Activated T-cell treated with anti-CD3 and anti-CD28 coated beads, Interleukin-2, amount 50 U/mL, for 4 hours (primary cell): ENCODE measurements around the gene RTL5. TPM values are rescaled to one million over a fixed set of nuclear protein-coding genes. Genes with fewer than 3 reads are reported as not detected.
A peak's percentile ranks its signal among the peaks of the same experiment; 100 is the strongest.

Experiments
- ATAC-seq, 2 donors: fragments of 200-7000 bp; cut with Tn5 transposase; one replicate each; pipeline ENCODE4 v1.10.0; 2021
- DNase-seq: peaks from one replicate; pipeline ENCODE4 v3.0.0-alpha.2; 2020
- H3K27me3 Mint-ChIP-seq: one replicate; pipeline ENCODE4 v1.8.0; 2021; ENCODE audit warnings: low read depth, mixed read lengths
- H3K36me3 Mint-ChIP-seq: one replicate; pipeline ENCODE4 v1.8.0; 2022; ENCODE audit warnings: mixed read lengths; ENCODE audit not compliant: insufficient read depth
- H3K4me1 Mint-ChIP-seq: one replicate; pipeline ENCODE4 v1.8.0; 2021; ENCODE audit warnings: low read depth, mixed read lengths
- H3K4me3 Mint-ChIP-seq: one replicate; pipeline ENCODE4 v1.8.0; 2021; ENCODE audit warnings: mild to moderate bottlenecking, moderate library complexity, mixed read lengths
- H3K9me3 Mint-ChIP-seq: one replicate; pipeline ENCODE4 v1.8.0; 2021; ENCODE audit warnings: mixed read lengths
- total RNA-seq, 3 donors: library from RNA; stranded (reverse); gene quantifications; one replicate each; pipeline ENCODE4 v1.2.1, GENCODE V29; 2021

RTL5 gene
- total RNA-seq, 3 donors from 2014 or later: 0.25 to 0.63 (median 0.45) TPM

DNA sequence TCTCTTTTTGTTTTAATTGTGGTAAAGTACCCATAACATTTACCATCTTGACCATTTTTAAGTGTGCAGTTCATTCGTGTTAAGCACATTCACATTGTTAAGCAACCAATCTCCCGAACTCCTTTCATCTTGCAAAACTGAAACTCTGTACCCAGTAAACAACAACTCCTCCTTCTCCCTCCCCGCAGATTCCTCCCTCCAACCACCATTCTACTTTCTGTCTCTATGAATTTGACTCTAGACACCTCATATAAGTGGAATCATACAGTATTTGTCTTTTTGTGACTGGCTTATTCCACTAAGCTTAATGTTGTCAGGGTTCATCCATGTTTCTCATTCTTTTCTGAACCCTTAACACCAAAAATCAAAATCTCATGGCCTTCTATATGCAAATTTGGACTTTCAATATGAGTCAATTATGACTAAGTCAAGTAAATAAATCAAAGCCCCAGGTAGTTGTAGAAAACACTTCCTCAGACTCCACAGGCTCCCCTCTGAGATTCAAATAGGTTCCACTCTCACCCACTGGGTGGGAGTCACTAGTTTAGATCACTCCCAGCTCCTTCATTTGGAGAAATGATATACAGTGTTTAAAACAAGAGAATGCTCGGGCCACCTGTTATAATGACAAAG is 9.8 kb upstream of the RTL5 start:
- peaks cover 1% of the 10 kb centered on the region for H3K36me3 Mint-ChIP-seq
- peak; percentile 51 to 61 for ATAC-seq
- no peak for DNase-seq
- peak overlapping the region; percentile 36 for H3K4me3 Mint-ChIP-seq
- peaks cover 2% of the 10 kb centered on the region for H3K27me3 Mint-ChIP-seq
- peaks cover 34% of the 10 kb centered on the region for H3K4me1 Mint-ChIP-seq
- no peaks in the 10 kb centered on the region for H3K9me3 Mint-ChIP-seq

DNA sequence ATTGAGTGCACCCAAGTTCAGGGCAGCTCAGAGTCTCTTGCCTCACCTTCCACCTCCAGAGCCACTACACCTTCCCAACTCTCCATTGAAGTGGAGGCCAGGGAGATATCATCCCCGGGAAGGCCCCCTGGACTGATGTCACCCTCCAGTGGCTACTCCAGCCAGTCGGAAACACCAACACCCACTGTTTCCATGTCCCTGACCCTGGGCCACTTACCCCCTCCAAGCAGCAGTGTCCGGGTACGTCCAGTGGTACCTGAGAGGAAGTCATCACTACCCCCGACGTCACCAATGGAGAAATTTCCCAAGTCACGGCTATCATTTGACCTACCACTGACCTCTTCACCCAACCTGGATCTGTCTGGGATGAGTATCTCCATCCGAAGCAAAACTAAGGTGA is 7.8 kb upstream of the RTL5 start:
- no peaks in the 10 kb centered on the region for H3K9me3 Mint-ChIP-seq
- H3K27me3 Mint-ChIP-seq: peaks cover 2% of the 10 kb centered on the region
- peaks cover 1% of the 10 kb centered on the region for H3K36me3 Mint-ChIP-seq
- DNase-seq: no peak
- no peak for ATAC-seq
- H3K4me1 Mint-ChIP-seq: peaks cover 34% of the 10 kb centered on the region
- no peak overlapping the region for H3K4me3 Mint-ChIP-seq

- DNase-seq (no peak), ATAC-seq (no peak)
- Mint-ChIP-seq H3K36me3 (peaks cover 1% of the 10 kb centered on the region), H3K9me3 (no peaks in the 10 kb centered on the region), H3K27me3 (peaks cover 4% of the 10 kb centered on the region), H3K4me1 (peaks cover 20% of the 10 kb centered on the region), H3K4me3 (no peak overlapping the region)
Observed at GRCh38 chrX:72137846-72138495, 6.3 kb upstream of the RTL5 start.

DNA sequence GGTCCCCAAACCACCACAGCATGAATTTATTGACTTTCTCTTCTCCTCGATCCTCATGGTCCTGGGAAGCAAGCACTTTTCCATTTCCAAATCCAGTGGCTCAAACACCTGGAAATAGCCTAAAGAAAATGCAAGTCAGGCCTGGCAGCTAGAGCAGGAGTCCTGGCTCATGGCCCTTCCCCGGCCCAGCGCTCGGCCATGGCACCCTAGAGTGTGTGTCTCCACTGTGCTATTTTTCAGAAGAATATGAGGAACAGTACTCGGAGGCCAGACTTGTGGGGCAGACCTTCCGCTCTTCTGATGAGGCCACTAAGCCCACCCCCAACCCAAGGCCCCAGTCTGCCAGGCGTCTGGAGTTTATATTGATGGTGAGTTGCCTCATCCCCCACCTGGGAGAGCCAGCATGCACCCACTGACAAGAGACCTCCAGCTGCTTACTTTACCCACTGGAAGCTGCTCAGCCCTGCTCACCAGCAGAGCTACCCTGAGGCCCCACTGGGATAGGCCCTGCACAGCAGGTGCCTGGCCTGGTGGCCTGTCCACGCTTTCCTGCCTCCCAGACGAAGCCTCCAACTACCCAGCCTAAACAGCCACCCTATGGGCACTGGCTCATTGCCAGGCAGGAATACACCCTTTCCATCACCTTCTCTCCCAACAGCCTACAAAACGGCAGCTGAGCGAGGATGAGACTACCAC is 2.3 kb upstream of the RTL5 start:
- Mint-ChIP-seq H3K9me3 (no peaks in the 10 kb centered on the region), H3K4me3 (no peak overlapping the region), H3K4me1 (peaks cover 5% of the 10 kb centered on the region), H3K27me3 (peaks cover 15% of the 10 kb centered on the region), H3K36me3 (no peaks in the 10 kb centered on the region)
- DNase-seq: no peak
- ATAC-seq: no peak

- DNase-seq (no peak), ATAC-seq (no peak)
- Mint-ChIP-seq H3K9me3 (no peaks in the 10 kb centered on the region), H3K36me3 (no peaks in the 10 kb centered on the region), H3K27me3 (peaks cover 15% of the 10 kb centered on the region), H3K4me1 (peaks cover 5% of the 10 kb centered on the region), H3K4me3 (no peak overlapping the region)
Observed at GRCh38 chrX:72132456-72132855, 741 bp upstream of the RTL5 start.

DNA sequence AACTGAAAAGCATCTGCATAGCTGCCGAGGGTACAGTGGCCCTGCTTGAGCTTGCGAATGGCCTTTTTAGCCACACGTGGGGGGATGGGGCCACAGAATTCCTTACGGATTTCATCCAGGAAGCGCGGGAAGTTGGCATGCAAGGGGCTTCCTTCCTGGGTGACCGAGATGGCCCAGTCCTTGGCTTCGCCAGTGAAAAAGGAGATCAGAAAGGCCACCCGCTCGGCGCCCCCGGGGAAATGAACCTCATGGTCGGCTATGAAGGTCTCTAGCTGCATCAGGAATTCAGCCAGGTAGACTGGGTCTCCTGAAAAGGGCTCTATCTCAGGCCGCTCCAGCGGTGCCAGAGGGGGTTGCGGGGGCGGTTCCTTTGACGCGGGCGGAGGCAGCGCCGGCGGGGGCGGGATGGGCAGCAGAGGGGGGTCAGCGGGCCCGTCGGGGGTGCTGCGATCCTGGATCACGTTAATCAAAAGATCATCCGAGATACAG is 909 bp downstream of the RTL5 start:
- ATAC-seq (no peak), DNase-seq (no peak)
- H3K4me3 Mint-ChIP-seq: peak overlapping the region; percentile 72
- H3K27me3 Mint-ChIP-seq: peaks cover 15% of the 10 kb centered on the region
- no peaks in the 10 kb centered on the region for H3K9me3 Mint-ChIP-seq
- H3K36me3 Mint-ChIP-seq: no peaks in the 10 kb centered on the region
- peaks cover 11% of the 10 kb centered on the region for H3K4me1 Mint-ChIP-seq

DNA sequence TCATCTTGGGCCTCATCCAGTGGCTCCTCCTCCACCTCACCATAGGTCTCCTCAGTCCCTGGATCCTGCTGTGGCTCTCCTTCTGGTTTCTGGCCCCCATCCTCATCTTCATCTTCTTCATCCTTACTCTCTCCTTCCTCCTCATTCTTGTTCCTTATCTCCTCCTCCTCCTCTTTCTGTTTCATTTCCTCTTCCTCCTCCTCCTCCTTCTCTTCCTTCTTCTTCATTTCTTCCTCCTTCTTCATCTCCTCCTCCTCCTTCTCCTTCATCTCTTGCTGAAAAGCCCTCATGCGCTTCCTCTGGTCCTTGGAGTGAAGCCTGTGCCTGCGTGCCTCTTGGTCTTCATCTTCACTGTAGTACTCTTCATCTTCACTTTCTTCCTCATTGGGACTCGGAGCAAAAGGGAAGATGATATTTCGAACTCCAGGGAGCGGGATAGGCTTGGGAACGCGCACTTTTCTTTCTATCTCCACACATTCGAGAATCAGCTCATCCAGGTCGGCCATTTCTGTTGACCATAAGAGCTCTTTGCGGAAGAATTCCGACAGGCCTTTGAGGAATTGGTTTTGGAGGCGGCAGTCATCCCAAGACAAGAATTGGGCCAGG is 1.5 kb downstream of the RTL5 start:
- Mint-ChIP-seq H3K9me3 (no peaks in the 10 kb centered on the region), H3K27me3 (peaks cover 15% of the 10 kb centered on the region), H3K4me3 (no peak overlapping the region)

DNA sequence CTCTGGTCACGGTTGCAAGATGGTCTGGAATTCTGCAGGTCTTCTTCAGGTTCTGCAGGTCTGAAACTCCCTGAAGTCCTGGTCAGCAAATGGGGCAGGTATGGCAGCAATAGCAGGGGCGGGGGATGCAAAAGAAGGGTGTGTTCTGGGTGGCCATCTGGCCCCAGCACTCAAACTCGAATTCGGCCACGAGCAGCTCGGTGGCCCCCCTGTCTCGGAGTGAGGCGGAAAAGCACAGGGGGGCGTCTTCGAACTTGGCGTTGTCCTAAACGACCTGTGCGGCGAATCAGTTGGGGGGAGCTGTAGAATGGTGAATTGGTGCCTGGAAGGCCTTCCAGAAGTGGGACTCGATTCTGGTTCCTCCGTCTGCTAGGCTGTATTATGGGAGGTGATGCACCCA is 2.1 kb downstream of the RTL5 start:
- H3K36me3 Mint-ChIP-seq: no peaks in the 10 kb centered on the region
- DNase-seq: no peak
- H3K27me3 Mint-ChIP-seq: peaks cover 15% of the 10 kb centered on the region
- H3K4me3 Mint-ChIP-seq: no peak overlapping the region
- no peak for ATAC-seq
- peaks cover 20% of the 10 kb centered on the region for H3K4me1 Mint-ChIP-seq
- H3K9me3 Mint-ChIP-seq: no peaks in the 10 kb centered on the region

More for the DNA sequence above, 1.5 kb downstream of the RTL5 start:
- H3K36me3 Mint-ChIP-seq: no peaks in the 10 kb centered on the region
- ATAC-seq (no peak), DNase-seq (no peak)
- peaks cover 14% of the 10 kb centered on the region for H3K4me1 Mint-ChIP-seq

- DNase-seq: no peak
- Mint-ChIP-seq H3K4me1 (peaks cover 24% of the 10 kb centered on the region), H3K9me3 (no peaks in the 10 kb centered on the region), H3K27me3 (peaks cover 15% of the 10 kb centered on the region), H3K4me3 (no peak overlapping the region), H3K36me3 (no peaks in the 10 kb centered on the region)
- ATAC-seq: no peak
Observed at GRCh38 chrX:72128881-72129280, 2.8 kb downstream of the RTL5 start.

DNA sequence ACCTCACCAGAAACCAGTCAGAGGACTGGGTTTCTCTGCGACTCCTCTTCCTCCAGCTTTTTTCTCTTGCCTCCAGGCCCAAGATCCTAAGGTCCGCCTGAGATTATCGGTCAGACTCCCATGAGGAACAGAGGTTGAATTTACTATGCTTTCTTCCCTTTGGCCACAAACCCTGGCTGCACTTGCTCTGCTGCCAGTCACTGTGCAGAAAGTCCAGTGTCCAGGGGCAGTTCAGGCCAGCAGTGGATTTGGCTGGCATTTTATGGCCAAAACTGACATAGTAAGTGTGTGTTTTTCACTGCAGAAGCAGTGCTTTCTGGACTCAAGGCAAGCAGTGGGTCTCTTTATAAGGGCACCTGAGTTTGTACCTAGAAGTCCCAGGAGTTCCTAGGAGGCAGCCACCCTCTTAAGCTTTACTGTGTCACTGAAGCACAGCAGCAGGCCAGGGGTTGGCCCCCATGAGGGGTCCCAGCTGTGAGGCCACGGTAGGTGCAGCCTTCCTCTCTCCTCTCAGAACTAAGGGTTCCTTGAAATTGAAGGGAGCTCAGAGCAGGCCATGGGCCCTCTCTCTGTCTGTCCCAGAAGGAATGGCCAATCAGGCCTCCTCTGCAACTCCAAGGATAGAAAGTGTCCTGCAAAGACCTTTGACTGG is 3.4 kb downstream of the RTL5 start:
- H3K36me3 Mint-ChIP-seq: no peaks in the 10 kb centered on the region
- H3K9me3 Mint-ChIP-seq: no peaks in the 10 kb centered on the region
- peaks cover 27% of the 10 kb centered on the region for H3K4me1 Mint-ChIP-seq
- no peak overlapping the region for H3K4me3 Mint-ChIP-seq
- ATAC-seq: no peak
- DNase-seq: no peak
- peaks cover 14% of the 10 kb centered on the region for H3K27me3 Mint-ChIP-seq

DNA sequence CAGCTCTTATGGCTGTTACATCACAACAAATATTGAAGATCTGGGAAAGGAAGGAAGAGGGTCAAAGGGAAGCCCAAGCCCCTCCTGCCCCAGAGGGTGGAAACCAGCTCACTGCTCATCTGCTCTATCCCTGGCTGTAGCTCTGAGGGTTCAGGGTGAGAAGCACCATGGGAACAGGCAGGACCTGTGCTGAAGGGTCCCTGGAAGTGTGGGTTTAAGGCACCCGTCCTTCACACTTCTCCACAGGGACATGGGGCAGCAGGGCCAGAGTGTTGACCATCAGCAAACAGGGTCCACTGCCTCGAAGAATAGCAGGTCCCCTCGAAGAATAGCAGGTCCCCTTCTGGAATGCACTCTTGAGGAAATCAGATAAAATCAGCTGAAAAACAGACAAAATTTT is 4.4 kb downstream of the RTL5 start:
- ATAC-seq (no peak), DNase-seq (no peak)
- Mint-ChIP-seq H3K4me3 (no peak overlapping the region), H3K4me1 (peaks cover 36% of the 10 kb centered on the region), H3K36me3 (no peaks in the 10 kb centered on the region), H3K9me3 (no peaks in the 10 kb centered on the region), H3K27me3 (peaks cover 13% of the 10 kb centered on the region)

- no peaks in the 10 kb centered on the region for H3K36me3 Mint-ChIP-seq
- H3K27me3 Mint-ChIP-seq: peaks cover 10% of the 10 kb centered on the region
- ATAC-seq: peak; percentile 86 to 89
- no peak overlapping the region for H3K4me3 Mint-ChIP-seq
- no peaks in the 10 kb centered on the region for H3K9me3 Mint-ChIP-seq
- DNase-seq: peak; percentile 88
- H3K4me1 Mint-ChIP-seq: peaks cover 38% of the 10 kb centered on the region
Observed at GRCh38 chrX:72126539-72127140, 5.1 kb downstream of the RTL5 start.

DNA sequence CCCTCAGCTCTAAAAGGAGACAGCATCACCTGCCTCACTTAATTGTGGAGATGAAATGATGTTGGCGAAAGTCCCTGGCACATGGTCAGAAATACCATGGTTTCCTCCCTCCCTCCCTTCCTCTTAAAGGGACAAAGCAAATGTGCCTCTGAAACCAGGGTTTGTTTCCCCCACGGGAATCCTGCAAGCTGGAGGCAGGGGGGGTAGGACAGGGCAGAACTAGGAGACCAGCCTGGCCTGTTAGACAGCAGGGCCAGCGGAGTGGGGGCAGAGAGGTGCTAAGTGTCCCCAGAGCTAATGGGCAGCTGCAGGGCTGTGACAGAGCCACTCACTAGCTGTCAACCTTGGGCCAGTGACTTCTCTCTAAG is 5.7 kb downstream of the RTL5 start:
- ATAC-seq: no peak

More for the DNA sequence above, 5.7 kb downstream of the RTL5 start:
- H3K36me3 Mint-ChIP-seq: no peaks in the 10 kb centered on the region
- no peak for DNase-seq
- H3K4me3 Mint-ChIP-seq: no peak overlapping the region
- H3K27me3 Mint-ChIP-seq: peaks cover 10% of the 10 kb centered on the region
- H3K9me3 Mint-ChIP-seq: no peaks in the 10 kb centered on the region
- peaks cover 44% of the 10 kb centered on the region for H3K4me1 Mint-ChIP-seq
